CD4-positive, CD25-positive, alpha-beta regulatory T cell (primary cell): ENCODE results near the gene SLC35G6. TPM values are rescaled to one million over a fixed set of nuclear protein-coding genes. Genes with fewer than 3 reads are reported as not detected.
A peak's percentile ranks its signal among the peaks of the same experiment; 100 is the strongest.

Experiments
- ATAC-seq, 2 donors: fragments of 150-1000 bp; cut with Tn5 transposase; one replicate each; pipeline ENCODE4 v1.10.0; 2021; ENCODE audit warnings: low read depth in 2 of 2, moderate number of reproducible peaks in 2 of 2, moderate library complexity in 1 of 2
- DNase-seq, 3 donors: peaks; one replicate each; pipeline versions ENCODE4 v3.0.0 to v3.0.0-alpha.2; 2012 to 2022; ENCODE audit warnings: mixed read lengths in 1 of 3
- H3K27ac ChIP-seq: one replicate; pipeline ENCODE4 v1.7.0; 2013; ENCODE audit warnings: mild to moderate bottlenecking, low read length; ENCODE audit not compliant: insufficient read depth, poor library complexity, severe bottlenecking
- H3K27me3 ChIP-seq: one replicate; pipeline ENCODE4 v1.7.0; 2013; ENCODE audit warnings: low read length; ENCODE audit not compliant: control insufficient read depth, insufficient read depth
- H3K36me3 ChIP-seq: one replicate; pipeline ENCODE4 v1.7.0; 2013; ENCODE audit warnings: mild to moderate bottlenecking, low read length, moderate library complexity; ENCODE audit not compliant: control insufficient read depth, insufficient read depth
- H3K4me1 ChIP-seq: 2 replicates; pipeline ENCODE4 v1.7.0; 2013; ENCODE audit warnings: mild to moderate bottlenecking, low read length; ENCODE audit not compliant: insufficient read depth, control insufficient read depth, poor library complexity, severe bottlenecking
- H3K4me3 ChIP-seq: one replicate; pipeline ENCODE4 v1.7.0; 2013; ENCODE audit warnings: low read depth, mild to moderate bottlenecking, low read length, moderate library complexity
- H3K9me3 ChIP-seq, 2 experiments: 1 replicate in 1 of 2; 2 replicates in 1 of 2; pipeline ENCODE4 v1.7.0; 2013; ENCODE audit warnings: low read length in 2 of 2, mild to moderate bottlenecking in 1 of 2, moderate library complexity in 1 of 2; ENCODE audit not compliant: control insufficient read depth in 2 of 2
- H3K27ac Mint-ChIP-seq, 3 donors: one replicate each; pipeline ENCODE4 v1.8.0; 2020 to 2022; ENCODE audit warnings: mild to moderate bottlenecking in 3 of 3, mixed read lengths in 3 of 3, moderate library complexity in 2 of 3
- H3K27me3 Mint-ChIP-seq: one replicate; pipeline ENCODE4 v1.8.0; 2022; ENCODE audit warnings: mild to moderate bottlenecking, mixed read lengths
- H3K36me3 Mint-ChIP-seq: one replicate; pipeline ENCODE4 v1.8.0; 2020; ENCODE audit warnings: mixed read lengths
- H3K4me1 Mint-ChIP-seq, 4 donors: one replicate each; pipeline ENCODE4 v1.8.0; 2020 to 2022; ENCODE audit warnings: mixed read lengths in 4 of 4, mild to moderate bottlenecking in 1 of 4
- H3K4me3 Mint-ChIP-seq, 4 donors: one replicate each; pipeline ENCODE4 v1.8.0; 2020 to 2022; ENCODE audit warnings: mild to moderate bottlenecking in 4 of 4, mixed read lengths in 4 of 4, moderate library complexity in 3 of 4
- H3K9me3 Mint-ChIP-seq, 7 donors: one replicate each; pipeline ENCODE4 v1.8.0; 2020 to 2022; ENCODE audit warnings: mixed read lengths in 7 of 7, mild to moderate bottlenecking in 3 of 7, moderate library complexity in 2 of 7
- polyA plus RNA-seq, 4 donors: library from polyadenylated mRNA; unstranded; fragments of 300-500 nt; fragmentation: Illumina TruSeq; gene quantifications; one replicate each; pipeline ENCODE4 v1.2.3, GENCODE V29; 2021
- total RNA-seq: library from RNA; stranded (reverse); gene quantifications from one replicate; pipeline ENCODE4 v1.2.3, GENCODE V29; 2022

Gene SLC35G6
- total and polyA plus RNA-seq, 5 donors from 2014 or later, result not detected

GRCh38 chr17:7499161-7499560 is 17.9 kb downstream of the SLC35G6 start:
- H3K4me1 Mint-ChIP-seq, result peaks cover 0 to 3% (median 2%) of the 10 kb centered on the region in 4 donors
- no peak overlapping the region for H3K27ac Mint-ChIP-seq
- Histone ChIP-seq H3K4me1 (no peaks in the 10 kb centered on the region), H3K36me3 (peaks cover 88% of the 10 kb centered on the region), H3K27me3 (no peaks in the 10 kb centered on the region), H3K27ac (no peak overlapping the region), H3K4me3 (no peak overlapping the region), H3K9me3 (no peaks in the 10 kb centered on the region)
- peaks cover 44% of the 10 kb centered on the region for H3K36me3 Mint-ChIP-seq
- no peak for ATAC-seq
- no peaks in the 10 kb centered on the region for H3K27me3 Mint-ChIP-seq
- H3K4me3 Mint-ChIP-seq, result no peak overlapping the region
- DNase-seq, result no peak
- H3K9me3 Mint-ChIP-seq, result peaks cover 0 to 2% (median 0%) of the 10 kb centered on the region in 7 donors

- Histone ChIP-seq H3K27ac (no peak overlapping the region), H3K4me3 (no peak overlapping the region), H3K27me3 (no peaks in the 10 kb centered on the region), H3K4me1 (no peaks in the 10 kb centered on the region), H3K9me3 (no peaks in the 10 kb centered on the region), H3K36me3 (peaks cover 95% of the 10 kb centered on the region)
- H3K27me3 Mint-ChIP-seq, result no peaks in the 10 kb centered on the region
- H3K36me3 Mint-ChIP-seq, result peaks cover 47% of the 10 kb centered on the region
- peaks cover 0 to 2% (median 0%) of the 10 kb centered on the region in 7 donors for H3K9me3 Mint-ChIP-seq
- H3K27ac Mint-ChIP-seq, result peak overlapping the region in 1 of 3 donors; percentile 72
- H3K4me1 Mint-ChIP-seq, result peaks cover 0 to 2% (median 0%) of the 10 kb centered on the region in 4 donors
- no peak for ATAC-seq
- DNase-seq, result no peak
- H3K4me3 Mint-ChIP-seq, result no peak overlapping the region
Measured at GRCh38 chr17:7501729-7502128, 20.5 kb downstream of the SLC35G6 start.

GRCh38 chr17:7502171-7502847 is 21.1 kb downstream of the SLC35G6 start:
- Histone ChIP-seq H3K27me3 (no peaks in the 10 kb centered on the region), H3K27ac (no peak overlapping the region), H3K36me3 (peaks cover 95% of the 10 kb centered on the region), H3K9me3 (no peaks in the 10 kb centered on the region), H3K4me1 (no peaks in the 10 kb centered on the region), H3K4me3 (no peak overlapping the region)
- H3K27me3 Mint-ChIP-seq, result no peaks in the 10 kb centered on the region
- H3K27ac Mint-ChIP-seq, result no peak overlapping the region
- H3K9me3 Mint-ChIP-seq, result peaks cover 0 to 2% (median 0%) of the 10 kb centered on the region in 7 donors
- DNase-seq (no peak), ATAC-seq (no peak)
- H3K4me1 Mint-ChIP-seq, result no peaks in the 10 kb centered on the region
- H3K36me3 Mint-ChIP-seq, result peaks cover 42% of the 10 kb centered on the region
- H3K4me3 Mint-ChIP-seq, result no peak overlapping the region

GRCh38 chr17:7502987-7503386 is 21.7 kb downstream of the SLC35G6 start:
- Histone ChIP-seq H3K27me3 (no peaks in the 10 kb centered on the region), H3K9me3 (no peaks in the 10 kb centered on the region), H3K4me3 (no peak overlapping the region), H3K4me1 (no peaks in the 10 kb centered on the region), H3K27ac (no peak overlapping the region), H3K36me3 (peaks cover 92% of the 10 kb centered on the region)
- no peaks in the 10 kb centered on the region for H3K4me1 Mint-ChIP-seq
- H3K4me3 Mint-ChIP-seq, result no peak overlapping the region
- H3K27me3 Mint-ChIP-seq, result no peaks in the 10 kb centered on the region
- peaks cover 43% of the 10 kb centered on the region for H3K36me3 Mint-ChIP-seq
- H3K9me3 Mint-ChIP-seq, result peaks cover 0 to 2% (median 0%) of the 10 kb centered on the region in 7 donors
- ATAC-seq (no peak), DNase-seq (no peak)
- H3K27ac Mint-ChIP-seq, result no peak overlapping the region

- H3K4me3 Mint-ChIP-seq, result no peak overlapping the region
- H3K27ac Mint-ChIP-seq, result peak overlapping the region in 1 of 3 donors; percentile 11
- no peaks in the 10 kb centered on the region for H3K27me3 Mint-ChIP-seq
- H3K36me3 ChIP-seq, result peaks cover 92% of the 10 kb centered on the region
- no peak for DNase-seq
- peaks cover 47% of the 10 kb centered on the region for H3K36me3 Mint-ChIP-seq
- no peak overlapping the region for H3K4me3 ChIP-seq
- no peak overlapping the region for H3K27ac ChIP-seq
- H3K9me3 ChIP-seq, result no peaks in the 10 kb centered on the region
- H3K9me3 Mint-ChIP-seq, result peaks cover 0 to 2% (median 0%) of the 10 kb centered on the region in 7 donors
- ATAC-seq, result no peak
- no peaks in the 10 kb centered on the region for H3K4me1 ChIP-seq
- no peaks in the 10 kb centered on the region for H3K27me3 ChIP-seq
- no peaks in the 10 kb centered on the region for H3K4me1 Mint-ChIP-seq
Measured at GRCh38 chr17:7503521-7503920, 22.3 kb downstream of the SLC35G6 start.

- Mint-ChIP-seq H3K27me3 (no peaks in the 10 kb centered on the region), H3K4me1 (no peaks in the 10 kb centered on the region), H3K4me3 (no peak overlapping the region), H3K9me3 (no peaks in the 10 kb centered on the region), H3K36me3 (peaks cover 43% of the 10 kb centered on the region), H3K27ac (no peak overlapping the region)
- Histone ChIP-seq H3K9me3 (no peaks in the 10 kb centered on the region), H3K4me3 (no peak overlapping the region), H3K27ac (no peak overlapping the region), H3K4me1 (no peaks in the 10 kb centered on the region), H3K36me3 (peaks cover 94% of the 10 kb centered on the region), H3K27me3 (no peaks in the 10 kb centered on the region)
- DNase-seq (no peak), ATAC-seq (no peak)
Measured at GRCh38 chr17:7508145-7508544, 26.9 kb downstream of the SLC35G6 start.

- H3K4me3 Mint-ChIP-seq, result peak overlapping the region in 1 of 4 donors; percentile 35
- Histone ChIP-seq H3K9me3 (no peaks in the 10 kb centered on the region), H3K4me3 (no peak overlapping the region), H3K4me1 (no peaks in the 10 kb centered on the region), H3K27ac (no peak overlapping the region), H3K36me3 (peaks cover 94% of the 10 kb centered on the region), H3K27me3 (no peaks in the 10 kb centered on the region)
- H3K27me3 Mint-ChIP-seq, result no peaks in the 10 kb centered on the region
- no peak for DNase-seq
- no peak for ATAC-seq
- no peak overlapping the region for H3K27ac Mint-ChIP-seq
- no peaks in the 10 kb centered on the region for H3K9me3 Mint-ChIP-seq
- no peaks in the 10 kb centered on the region for H3K4me1 Mint-ChIP-seq
- peaks cover 39% of the 10 kb centered on the region for H3K36me3 Mint-ChIP-seq
Measured at GRCh38 chr17:7508846-7509245, 27.6 kb downstream of the SLC35G6 start.

- Mint-ChIP-seq H3K36me3 (peaks cover 34% of the 10 kb centered on the region), H3K27ac (peak overlapping the region in 1 of 3 donors; percentile 38), H3K4me3 (no peak overlapping the region), H3K9me3 (no peaks in the 10 kb centered on the region), H3K4me1 (peaks cover 0 to 5% (median 0%) of the 10 kb centered on the region in 4 donors), H3K27me3 (no peaks in the 10 kb centered on the region)
- H3K9me3 ChIP-seq, result no peaks in the 10 kb centered on the region
- H3K36me3 ChIP-seq, result peaks cover 91% of the 10 kb centered on the region
- no peak overlapping the region for H3K27ac ChIP-seq
- ATAC-seq, result no peak
- no peak for DNase-seq
- H3K27me3 ChIP-seq, result no peaks in the 10 kb centered on the region
- H3K4me3 ChIP-seq, result no peak overlapping the region
- no peaks in the 10 kb centered on the region for H3K4me1 ChIP-seq
Measured at GRCh38 chr17:7509937-7510336, 28.7 kb downstream of the SLC35G6 start.
